ENCODE results near the gene TTC36.
"Not testable (repeated sequence)": the region's sequence is repeated elsewhere in the genome, so short reads cannot be mapped to it uniquely, and the experiment has no call there.

The TTC36 gene, protein sequence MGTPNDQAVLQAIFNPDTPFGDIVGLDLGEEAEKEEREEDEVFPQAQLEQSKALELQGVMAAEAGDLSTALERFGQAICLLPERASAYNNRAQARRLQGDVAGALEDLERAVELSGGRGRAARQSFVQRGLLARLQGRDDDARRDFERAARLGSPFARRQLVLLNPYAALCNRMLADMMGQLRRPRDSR

DNA sequence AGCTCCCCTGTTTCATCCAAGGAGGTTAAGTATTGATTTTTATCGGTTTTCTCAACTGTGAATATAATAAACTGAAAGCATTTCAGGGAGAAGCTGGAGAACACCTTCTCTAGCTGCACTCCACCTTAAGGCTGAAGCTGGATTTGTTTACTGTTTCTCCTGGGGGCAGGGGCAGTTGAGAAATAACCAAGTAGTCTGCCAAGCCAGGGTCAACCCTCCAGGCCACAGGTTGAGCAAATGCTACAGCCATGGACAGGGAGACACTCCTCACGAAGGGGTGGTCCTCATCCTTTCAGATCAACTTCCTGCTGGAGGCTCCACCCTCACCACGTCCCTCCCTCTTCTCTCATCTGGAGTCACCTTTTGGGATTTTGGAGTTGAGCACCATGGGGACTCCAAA, at the start of gene TTC36:
Gene TTC36 (plus strand): TSS at position 366 of the 400 bp plus-strand sequence. CDS start 21 bp downstream, at position 387.
- peaks cover 27% of the 10 kb centered on the region for H3K36me3 ChIP-seq (ENCODE audit: insufficient read depth, low read length)
- no peak within 1 kb of the TSS for H3K27ac ChIP-seq
- DNase-seq (ENCODE audit: low read depth, low spot score): no peak
- no peak within 1 kb of the TSS for H3K4me3 ChIP-seq
- no peaks in the 10 kb centered on the region for H3K9me3 ChIP-seq (ENCODE audit: low read depth, low read length)
- H3K9ac ChIP-seq (ENCODE audit: insufficient read length): no peak within 1 kb of the TSS
- TF ChIP-seq POLR2AphosphoS5 (IDR thresholded peaks at IDR 0.05; ENCODE audit: borderline replicate concordance, low read depth, low read length) (no peak), FOXP2 (optimal IDR thresholded peaks at IDR 0.05; ENCODE audit: control extremely low read depth, extremely low read length, insufficient read depth) (no peak), EZH2 (IDR thresholded peaks at IDR 0.05) (no peak)

DNA sequence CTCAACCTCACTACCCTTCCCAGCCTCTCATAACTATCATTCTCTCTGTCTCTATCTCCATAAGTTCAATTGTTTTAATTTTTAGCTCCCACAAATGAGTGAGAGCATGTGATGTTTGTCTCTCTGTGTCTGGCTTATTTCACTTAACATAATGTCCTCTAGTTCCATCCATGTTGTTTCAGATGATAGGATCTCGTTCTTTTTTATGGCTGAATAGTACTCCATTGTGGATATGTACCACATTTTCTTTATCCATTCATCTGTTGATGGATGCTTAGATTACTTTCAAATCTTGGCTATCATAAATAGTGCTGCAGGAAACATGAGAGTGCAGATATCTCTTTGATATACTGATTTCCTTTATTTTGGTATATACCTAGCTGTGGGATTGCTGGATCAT, 46.0 kb upstream of the TTC36 start:
- not testable (repeated sequence) for H3K9ac ChIP-seq (ENCODE audit: insufficient read length); DNase-seq (ENCODE audit: low read depth, low spot score); H3K4me3 ChIP-seq; H3K27ac ChIP-seq; H3K9me3 ChIP-seq (ENCODE audit: low read depth, low read length)
- peaks cover 89% of the 10 kb centered on the region for H3K36me3 ChIP-seq (ENCODE audit: insufficient read depth, low read length)

DNA sequence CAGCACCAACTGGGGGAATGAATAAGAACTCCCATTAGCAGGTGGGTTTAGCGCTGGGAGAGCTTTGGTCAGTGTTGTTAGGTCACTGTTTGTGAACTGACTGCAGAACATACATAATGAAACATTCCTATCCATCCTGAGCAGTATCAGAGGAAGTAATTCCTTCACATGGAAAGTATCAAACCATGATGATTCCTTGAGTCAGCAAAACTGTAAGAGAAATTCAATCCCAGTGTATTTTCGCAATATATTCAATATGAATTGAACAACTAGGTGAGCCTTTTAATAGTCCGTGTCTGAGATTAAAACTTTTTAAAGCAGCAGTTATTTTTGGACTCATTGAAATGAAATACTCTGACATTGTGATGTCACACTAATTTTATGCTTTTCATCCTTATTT, 42.9 kb upstream of the TTC36 start:
- Histone ChIP-seq H3K27ac (no peak overlapping the region), H3K9ac (ENCODE audit: insufficient read length) (no peak overlapping the region), H3K4me3 (no peak overlapping the region), H3K36me3 (ENCODE audit: insufficient read depth, low read length) (peaks cover 84% of the 10 kb centered on the region), H3K9me3 (ENCODE audit: low read depth, low read length) (no peaks in the 10 kb centered on the region)
- DNase-seq (ENCODE audit: low read depth, low spot score): no peak
- no peak for TF ChIP-seq FOXP2 (optimal IDR thresholded peaks at IDR 0.05; ENCODE audit: control extremely low read depth, extremely low read length, insufficient read depth)
- no peak for TF ChIP-seq POLR2AphosphoS5 (IDR thresholded peaks at IDR 0.05; ENCODE audit: borderline replicate concordance, low read depth, low read length)
- no peak for TF ChIP-seq EZH2 (IDR thresholded peaks at IDR 0.05)

DNA sequence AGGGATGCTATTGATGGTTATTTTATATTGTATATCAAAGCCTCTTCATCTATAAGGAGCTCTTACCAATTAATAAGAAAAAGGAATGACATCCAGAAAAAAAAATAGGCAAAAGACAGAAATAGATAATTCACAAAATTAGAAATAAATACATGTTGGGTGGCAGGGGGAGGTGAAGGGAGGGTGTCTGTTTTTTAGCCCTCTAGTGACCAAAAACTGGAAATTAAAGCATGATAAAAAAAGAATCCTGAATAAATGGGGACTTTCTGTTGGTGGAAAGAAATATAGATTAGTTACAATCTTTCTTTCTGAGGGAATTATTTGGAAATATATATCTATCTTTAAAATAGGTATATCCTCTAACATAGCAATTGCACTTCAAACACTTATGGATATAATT, 42.0 kb upstream of the TTC36 start:
- no peak overlapping the region for H3K27ac ChIP-seq
- no peak overlapping the region for H3K9ac ChIP-seq (ENCODE audit: insufficient read length)
- H3K4me3 ChIP-seq: no peak overlapping the region
- DNase-seq (ENCODE audit: low read depth, low spot score): no peak
- H3K9me3 ChIP-seq (ENCODE audit: low read depth, low read length): no peaks in the 10 kb centered on the region
- no peak for TF ChIP-seq POLR2AphosphoS5 (IDR thresholded peaks at IDR 0.05; ENCODE audit: borderline replicate concordance, low read depth, low read length)
- TF ChIP-seq EZH2 (IDR thresholded peaks at IDR 0.05): no peak
- TF ChIP-seq FOXP2 (optimal IDR thresholded peaks at IDR 0.05; ENCODE audit: control extremely low read depth, extremely low read length, insufficient read depth): no peak
- H3K36me3 ChIP-seq (ENCODE audit: insufficient read depth, low read length): peaks cover 84% of the 10 kb centered on the region

DNA sequence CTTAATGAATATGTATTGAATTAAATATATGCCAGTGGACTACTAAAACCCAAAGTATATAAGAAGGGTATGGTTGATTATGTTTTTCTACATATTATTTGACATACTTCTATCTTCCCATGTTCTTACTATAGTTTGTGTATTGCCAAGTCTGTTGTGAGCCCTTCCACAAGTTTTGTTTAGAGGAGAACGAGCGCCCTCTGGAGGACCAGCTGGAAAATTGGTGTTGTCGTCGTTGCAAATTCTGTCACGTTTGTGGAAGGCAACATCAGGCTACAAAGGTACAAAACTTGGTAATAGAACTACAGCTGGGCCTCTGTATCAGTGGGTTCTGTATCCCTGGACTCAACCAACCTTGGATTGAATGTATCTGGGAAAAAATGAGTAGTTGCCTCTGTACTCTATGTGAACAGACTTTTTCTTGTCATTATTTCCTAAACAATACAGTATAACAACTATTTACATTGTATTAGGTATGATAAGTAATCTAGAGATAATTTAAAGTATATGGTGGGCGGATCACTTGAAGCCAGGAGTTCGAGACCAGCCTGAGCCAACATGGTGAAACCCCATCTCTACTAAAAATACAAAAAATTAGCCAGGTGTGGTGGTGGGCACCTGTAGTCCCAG, 38.7 kb upstream of the TTC36 start:
- H3K4me3 ChIP-seq: no peak overlapping the region
- no peak overlapping the region for H3K9ac ChIP-seq (ENCODE audit: insufficient read length)
- DNase-seq (ENCODE audit: low read depth, low spot score): peak; percentile 42
- no peaks in the 10 kb centered on the region for H3K9me3 ChIP-seq (ENCODE audit: low read depth, low read length)
- no peak for TF ChIP-seq FOXP2 (optimal IDR thresholded peaks at IDR 0.05; ENCODE audit: control extremely low read depth, extremely low read length, insufficient read depth)
- TF ChIP-seq POLR2AphosphoS5 (IDR thresholded peaks at IDR 0.05; ENCODE audit: borderline replicate concordance, low read depth, low read length): no peak
- no peak for TF ChIP-seq EZH2 (IDR thresholded peaks at IDR 0.05)
- peaks cover 84% of the 10 kb centered on the region for H3K36me3 ChIP-seq (ENCODE audit: insufficient read depth, low read length)
- H3K27ac ChIP-seq: 0 out of 2 replicates have a peak overlapping the region, but pooled peaks have one; percentile 45

DNA sequence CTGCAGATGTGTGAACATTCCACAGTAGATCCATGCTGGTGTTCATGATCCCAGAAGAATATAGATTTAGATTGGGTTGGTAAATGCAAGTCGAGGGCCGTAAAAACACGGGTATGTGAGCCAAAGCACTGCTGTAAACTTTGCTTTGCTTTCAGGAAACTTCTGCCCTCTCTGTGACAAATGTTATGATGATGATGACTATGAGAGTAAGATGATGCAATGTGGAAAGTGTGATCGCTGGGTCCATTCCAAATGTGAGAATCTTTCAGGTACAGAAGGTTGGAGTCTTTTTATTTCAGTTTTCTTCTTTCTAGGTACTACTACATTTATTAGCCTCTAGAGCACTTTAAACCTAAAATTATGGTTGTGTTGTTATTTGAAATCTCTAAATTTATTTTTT, 36.2 kb upstream of the TTC36 start:
- Histone ChIP-seq H3K27ac (peak overlapping the region; percentile 18; the same call in 1 of the 2 replicates), H3K9me3 (ENCODE audit: low read depth, low read length) (no peaks in the 10 kb centered on the region), H3K4me3 (no peak overlapping the region), H3K36me3 (ENCODE audit: insufficient read depth, low read length) (peaks cover 87% of the 10 kb centered on the region), H3K9ac (ENCODE audit: insufficient read length) (no peak overlapping the region)
- DNase-seq (ENCODE audit: low read depth, low spot score): no peak
- TF ChIP-seq POLR2AphosphoS5 (IDR thresholded peaks at IDR 0.05; ENCODE audit: borderline replicate concordance, low read depth, low read length): no peak
- no peak for TF ChIP-seq EZH2 (IDR thresholded peaks at IDR 0.05)
- no peak for TF ChIP-seq FOXP2 (optimal IDR thresholded peaks at IDR 0.05; ENCODE audit: control extremely low read depth, extremely low read length, insufficient read depth)

DNA sequence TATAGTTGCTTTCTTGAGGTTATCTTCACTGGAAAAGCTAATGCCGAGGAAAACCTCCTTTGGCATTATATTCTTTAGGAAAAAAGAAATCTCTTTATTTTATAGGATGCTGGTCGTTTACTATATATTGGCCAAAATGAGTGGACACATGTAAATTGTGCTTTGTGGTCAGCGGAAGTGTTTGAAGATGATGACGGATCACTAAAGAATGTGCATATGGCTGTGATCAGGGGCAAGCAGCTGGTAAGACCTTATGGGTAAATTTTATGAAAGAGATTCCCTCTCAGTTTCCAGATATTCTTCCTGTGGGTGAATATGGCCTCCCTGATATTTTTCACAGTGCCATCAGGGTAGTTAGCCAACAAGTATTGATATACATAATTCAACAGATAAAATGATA, 29.4 kb upstream of the TTC36 start:
- Histone ChIP-seq H3K27ac (no peak overlapping the region), H3K36me3 (ENCODE audit: insufficient read depth, low read length) (peaks cover 92% of the 10 kb centered on the region), H3K9me3 (ENCODE audit: low read depth, low read length) (no peaks in the 10 kb centered on the region), H3K4me3 (no peak overlapping the region), H3K9ac (ENCODE audit: insufficient read length) (no peak overlapping the region)
- no peak for TF ChIP-seq FOXP2 (optimal IDR thresholded peaks at IDR 0.05; ENCODE audit: control extremely low read depth, extremely low read length, insufficient read depth)
- no peak for TF ChIP-seq EZH2 (IDR thresholded peaks at IDR 0.05)
- TF ChIP-seq POLR2AphosphoS5 (IDR thresholded peaks at IDR 0.05; ENCODE audit: borderline replicate concordance, low read depth, low read length): no peak
- DNase-seq (ENCODE audit: low read depth, low spot score): no peak

DNA sequence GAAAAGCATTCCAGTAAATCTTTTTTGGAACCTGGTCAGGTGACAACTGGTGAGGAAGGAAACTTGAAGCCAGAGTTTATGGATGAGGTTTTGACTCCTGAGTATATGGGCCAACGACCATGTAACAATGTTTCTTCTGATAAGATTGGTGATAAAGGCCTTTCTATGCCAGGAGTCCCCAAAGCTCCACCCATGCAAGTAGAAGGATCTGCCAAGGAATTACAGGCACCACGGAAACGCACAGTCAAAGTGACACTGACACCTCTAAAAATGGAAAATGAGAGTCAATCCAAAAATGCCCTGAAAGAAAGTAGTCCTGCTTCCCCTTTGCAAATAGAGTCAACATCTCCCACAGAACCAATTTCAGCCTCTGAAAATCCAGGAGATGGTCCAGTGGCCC, 24.1 kb upstream of the TTC36 start:
- TF ChIP-seq EZH2 (IDR thresholded peaks at IDR 0.05) (no peak), FOXP2 (optimal IDR thresholded peaks at IDR 0.05; ENCODE audit: control extremely low read depth, extremely low read length, insufficient read depth) (no peak), POLR2AphosphoS5 (IDR thresholded peaks at IDR 0.05; ENCODE audit: borderline replicate concordance, low read depth, low read length) (no peak)
- Histone ChIP-seq H3K9me3 (ENCODE audit: low read depth, low read length) (no peaks in the 10 kb centered on the region), H3K9ac (ENCODE audit: insufficient read length) (no peak overlapping the region), H3K27ac (no peak overlapping the region), H3K36me3 (ENCODE audit: insufficient read depth, low read length) (peaks cover 97% of the 10 kb centered on the region), H3K4me3 (no peak overlapping the region)
- DNase-seq (ENCODE audit: low read depth, low spot score): no peak

DNA sequence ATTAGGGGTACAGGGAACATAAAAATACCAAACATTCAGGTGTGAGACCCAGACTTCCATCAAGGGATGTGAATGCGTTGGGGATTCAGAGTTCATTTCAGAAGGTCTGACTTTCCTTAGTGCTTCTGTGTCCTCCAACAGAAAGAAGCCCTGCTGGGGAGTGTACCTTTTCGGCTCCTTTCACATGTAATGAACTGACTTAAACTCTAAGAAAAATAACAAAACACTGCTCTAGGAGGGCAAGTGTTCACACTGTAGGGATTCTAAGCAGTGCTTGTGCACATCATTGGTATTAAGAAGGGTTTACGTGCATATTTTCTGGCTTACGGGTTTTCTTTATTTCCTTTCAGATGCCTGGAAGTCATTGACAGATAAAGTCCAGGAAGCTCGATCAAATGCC, 15.7 kb upstream of the TTC36 start:
- Histone ChIP-seq H3K9me3 (ENCODE audit: low read depth, low read length) (no peaks in the 10 kb centered on the region), H3K36me3 (ENCODE audit: insufficient read depth, low read length) (peaks cover 95% of the 10 kb centered on the region), H3K4me3 (no peak overlapping the region), H3K9ac (ENCODE audit: insufficient read length) (no peak overlapping the region), H3K27ac (no peak overlapping the region)
- TF ChIP-seq POLR2AphosphoS5 (IDR thresholded peaks at IDR 0.05; ENCODE audit: borderline replicate concordance, low read depth, low read length): no peak
- no peak for TF ChIP-seq EZH2 (IDR thresholded peaks at IDR 0.05)
- no peak for TF ChIP-seq FOXP2 (optimal IDR thresholded peaks at IDR 0.05; ENCODE audit: control extremely low read depth, extremely low read length, insufficient read depth)
- no peak for DNase-seq (ENCODE audit: low read depth, low spot score)

Data from SK-N-MC (cell line).